Epithelial cell of esophagus (primary cell): ENCODE results near the gene RHOBTB1.
"Not testable (repeated sequence)": the region's sequence is repeated elsewhere in the genome, so short reads cannot be mapped to it uniquely, and the experiment has no call there.

Source experiments
- DNase-seq: peaks from one replicate; pipeline ENCODE4 v3.0.0; 2010; ENCODE audit warnings: low read depth
- H3K4me3 ChIP-seq: 2 replicates; pipeline ENCODE4 v1.5.1; 2011; ENCODE audit warnings: mild to moderate bottlenecking, low read length, control low read depth
- CTCF ChIP-seq: IDR thresholded peaks from 2 replicates; pipeline ENCODE4 v1.5.1; 2011; ENCODE audit warnings: low read depth, mild to moderate bottlenecking, low read length, control low read depth, inconsistent platforms; ENCODE audit not compliant: insufficient read depth; ENCODE audit errors: missing control alignments

Gene RHOBTB1

DNA sequence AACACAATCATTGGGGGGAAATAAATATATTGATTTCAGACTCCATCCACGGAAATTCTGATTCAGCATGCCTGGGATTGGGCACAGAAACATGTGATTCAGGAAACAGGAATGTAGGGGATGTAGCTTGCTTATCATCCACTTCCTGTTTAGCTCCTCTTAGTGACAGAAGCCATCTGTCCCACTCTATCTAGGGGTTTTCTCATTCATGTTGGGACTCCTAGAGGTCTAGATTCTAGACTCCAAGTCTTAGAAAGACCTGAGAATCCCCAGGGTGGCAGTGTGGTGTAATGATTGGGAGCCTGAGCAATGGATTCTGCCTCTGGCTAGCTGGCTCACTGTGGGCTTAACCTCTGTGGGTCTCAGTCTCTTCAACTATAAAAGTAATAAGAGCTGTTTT is 97.8 kb downstream of the RHOBTB1 start:
- peak; percentile 38 for DNase-seq
- peak; percentile 12 for TF ChIP-seq CTCF
- no peak overlapping the region for H3K4me3 ChIP-seq

DNA sequence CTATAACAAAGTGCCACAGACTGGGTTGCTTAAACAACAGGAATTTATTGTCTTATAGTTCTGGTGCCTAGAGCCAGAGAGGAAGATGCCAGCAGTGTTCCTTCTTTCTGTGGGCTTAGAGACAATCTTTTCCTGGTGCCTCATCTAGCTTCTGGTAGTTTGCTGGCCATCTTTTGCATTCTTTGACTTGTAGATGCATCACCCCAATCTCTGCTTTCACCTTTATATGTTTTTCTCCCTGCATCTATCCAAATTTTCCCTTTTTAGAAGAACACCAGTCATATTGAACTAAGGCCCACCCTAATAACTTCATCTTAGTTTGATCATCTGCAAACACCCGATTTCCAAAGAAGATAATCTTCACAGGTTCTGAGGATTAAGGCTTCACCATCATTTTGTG is 98.9 kb downstream of the RHOBTB1 start:
- H3K4me3 ChIP-seq = no peak overlapping the region
- TF ChIP-seq CTCF = no peak
- DNase-seq = no peak

DNA sequence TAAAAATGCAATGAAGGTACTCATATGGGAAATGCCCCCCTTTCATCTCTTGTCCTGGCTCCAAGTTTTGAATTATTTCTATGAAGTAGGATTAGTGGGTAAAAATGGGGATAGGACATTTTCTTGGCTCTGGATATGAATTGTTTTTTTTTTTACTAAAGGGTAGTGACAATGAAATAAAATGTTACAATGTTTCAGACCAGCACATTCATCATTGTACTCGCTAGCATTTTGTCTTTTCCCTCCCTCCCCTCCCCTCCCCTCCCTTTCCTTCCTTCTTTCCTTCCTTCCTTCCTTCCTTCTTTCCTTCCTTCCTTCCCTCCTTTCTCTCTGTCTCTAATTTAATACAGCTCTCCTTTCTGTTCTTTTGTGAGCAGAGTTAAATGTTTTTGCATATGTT is 101.3 kb downstream of the RHOBTB1 start:
- TF ChIP-seq CTCF = no peak
- no peak overlapping the region for H3K4me3 ChIP-seq
- no peak for DNase-seq

GRCh38 chr10:60841227-60841626 is 102.8 kb downstream of the RHOBTB1 start:
- not testable (repeated sequence) for DNase-seq, H3K4me3 ChIP-seq

GRCh38 chr10:60835049-60835448 is 108.9 kb downstream of the RHOBTB1 start:
- no peak for TF ChIP-seq CTCF

GRCh38 chr10:60834401-60834800 is 109.6 kb downstream of the RHOBTB1 start:
- H3K4me3 ChIP-seq = no peak overlapping the region
- DNase-seq = no peak
- TF ChIP-seq CTCF = no peak

More at GRCh38 chr10:60835049-60835448, 108.9 kb downstream of the RHOBTB1 start:
- H3K4me3 ChIP-seq = no peak overlapping the region
- no peak for DNase-seq

- not testable (repeated sequence) for DNase-seq, H3K4me3 ChIP-seq
Measured at GRCh38 chr10:60832136-60832535, 111.8 kb downstream of the RHOBTB1 start.

GRCh38 chr10:60828489-60828852 is 115.5 kb downstream of the RHOBTB1 start:
- no peak overlapping the region for H3K4me3 ChIP-seq
- DNase-seq = no peak
- TF ChIP-seq CTCF = no peak
